Skeletal muscle satellite cell (primary cell): ENCODE measurements around the gene ADGRL3.
"Not testable (repeated sequence)": the region's sequence is repeated elsewhere in the genome, so short reads cannot be mapped to it uniquely, and the experiment has no call there.

Source experiments
- H3K27me3 ChIP-seq: 2 replicates; pipeline ENCODE4 v1.7.0; 2013; ENCODE audit warnings: low read length; ENCODE audit not compliant: control insufficient read depth, insufficient read depth
- H3K36me3 ChIP-seq: 2 replicates; pipeline ENCODE4 v1.7.0; 2013; ENCODE audit warnings: mild to moderate bottlenecking, control low read depth, low read length; ENCODE audit not compliant: insufficient read depth
- H3K4me1 ChIP-seq: 2 replicates; pipeline ENCODE4 v1.7.0; 2013; ENCODE audit warnings: low read length; ENCODE audit not compliant: control insufficient read depth, insufficient read depth
- H3K4me2 ChIP-seq: 2 replicates; pipeline ENCODE4 v1.7.0; 2013; ENCODE audit warnings: mild to moderate bottlenecking, low read length
- H3K4me3 ChIP-seq: 2 replicates; pipeline ENCODE4 v1.7.0; 2013; ENCODE audit warnings: low read length
- H3K9ac ChIP-seq: 2 replicates; pipeline ENCODE4 v1.7.0; 2013; ENCODE audit warnings: mild to moderate bottlenecking, low read depth, low read length, moderate library complexity
- H3K9me3 ChIP-seq: replicated peaks from 2 replicates; pipeline ENCODE4 v1.7.0; 2013; ENCODE audit warnings: mild to moderate bottlenecking, control low read depth, low read length

The ADGRL3 gene

DNA sequence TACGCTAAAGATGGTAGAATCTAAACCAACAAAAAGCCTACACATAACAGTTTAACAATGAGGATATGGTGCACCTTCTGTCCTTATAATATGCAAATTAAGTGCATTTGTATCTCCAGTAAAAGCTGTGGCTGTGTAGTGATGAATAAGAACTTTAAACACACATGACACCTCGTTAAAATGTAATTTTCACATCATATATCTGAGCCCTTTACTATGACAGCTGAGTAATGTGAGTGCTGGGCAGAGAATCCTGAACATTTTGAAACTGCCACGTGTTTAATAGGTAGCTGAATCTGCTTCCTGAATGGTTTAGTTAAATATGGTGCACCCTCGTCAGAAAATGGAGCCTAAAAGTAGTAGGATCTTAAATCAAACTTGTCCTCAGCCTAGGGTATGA, 540.8 kb downstream of the ADGRL3 start:
- H3K27me3 ChIP-seq = no peaks in the 10 kb centered on the region
- H3K4me1 ChIP-seq = no peaks in the 10 kb centered on the region
- no peak overlapping the region for H3K4me2 ChIP-seq
- H3K9me3 ChIP-seq = no peaks in the 10 kb centered on the region
- H3K9ac ChIP-seq = no peak overlapping the region
- H3K4me3 ChIP-seq = no peak overlapping the region
- no peaks in the 10 kb centered on the region for H3K36me3 ChIP-seq

DNA sequence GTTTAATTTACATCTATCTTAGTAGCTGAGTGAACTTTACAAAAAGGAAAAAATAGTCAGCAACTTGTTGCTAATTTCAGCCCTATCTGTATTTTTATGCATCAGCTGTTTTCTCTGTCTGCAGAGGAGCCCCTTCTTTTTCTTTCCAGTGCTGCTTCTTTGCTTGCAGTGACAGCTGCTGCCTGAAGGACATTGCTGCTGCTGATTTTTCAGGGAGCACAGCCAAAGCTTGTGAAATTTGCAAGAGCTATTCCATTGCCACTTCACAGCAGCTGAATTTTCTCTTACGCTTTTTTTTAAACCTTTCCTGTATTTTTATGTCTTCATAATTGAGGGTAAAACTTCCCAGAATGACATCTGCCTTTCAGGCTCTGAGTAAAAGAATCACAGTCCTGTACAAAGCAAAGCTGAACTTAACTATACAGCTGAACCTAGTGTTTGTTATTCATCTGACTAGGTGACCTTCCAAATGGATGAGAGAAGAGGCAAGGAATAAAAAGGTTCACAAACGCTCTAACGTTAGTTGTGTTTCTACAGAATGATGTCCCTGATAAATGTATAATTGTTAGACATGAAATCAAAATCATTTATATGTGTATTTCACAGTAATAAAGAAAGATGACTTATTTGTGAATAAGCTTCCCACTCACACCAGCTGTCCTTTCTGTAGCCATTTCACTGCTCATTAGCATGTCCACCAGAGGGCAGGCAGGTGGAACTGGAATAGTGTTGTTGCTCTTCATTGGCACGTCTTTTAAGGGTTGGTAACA, 541.4 kb downstream of the ADGRL3 start:
- Histone ChIP-seq H3K36me3 (no peaks in the 10 kb centered on the region), H3K4me2 (no peak overlapping the region), H3K9ac (no peak overlapping the region), H3K27me3 (no peaks in the 10 kb centered on the region), H3K9me3 (no peaks in the 10 kb centered on the region), H3K4me3 (no peak overlapping the region), H3K4me1 (no peaks in the 10 kb centered on the region)

DNA sequence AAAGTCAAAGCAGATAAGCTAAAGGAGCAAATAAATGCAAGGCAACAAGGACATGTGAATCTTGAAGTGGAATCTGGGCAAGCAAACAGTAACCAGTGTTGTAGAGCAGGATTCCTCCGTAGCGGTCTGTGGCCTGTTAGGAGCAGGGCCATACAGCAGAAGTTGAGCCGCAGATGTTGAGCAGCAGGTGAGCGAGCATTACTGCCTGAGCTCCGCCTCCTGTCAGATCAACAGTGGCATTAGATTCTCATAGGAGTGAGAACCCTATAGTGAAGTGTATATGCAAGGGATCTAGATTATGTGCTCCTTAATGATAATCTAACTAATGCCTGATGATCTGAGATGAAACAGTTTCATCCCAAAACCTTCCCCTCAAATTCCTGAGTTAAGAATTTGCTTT, 550.7 kb downstream of the ADGRL3 start:
- Histone ChIP-seq H3K36me3 (no peaks in the 10 kb centered on the region), H3K4me1 (no peaks in the 10 kb centered on the region), H3K4me2 (no peak overlapping the region), H3K4me3 (no peak overlapping the region), H3K9me3 (no peaks in the 10 kb centered on the region), H3K9ac (no peak overlapping the region), H3K27me3 (no peaks in the 10 kb centered on the region)

DNA sequence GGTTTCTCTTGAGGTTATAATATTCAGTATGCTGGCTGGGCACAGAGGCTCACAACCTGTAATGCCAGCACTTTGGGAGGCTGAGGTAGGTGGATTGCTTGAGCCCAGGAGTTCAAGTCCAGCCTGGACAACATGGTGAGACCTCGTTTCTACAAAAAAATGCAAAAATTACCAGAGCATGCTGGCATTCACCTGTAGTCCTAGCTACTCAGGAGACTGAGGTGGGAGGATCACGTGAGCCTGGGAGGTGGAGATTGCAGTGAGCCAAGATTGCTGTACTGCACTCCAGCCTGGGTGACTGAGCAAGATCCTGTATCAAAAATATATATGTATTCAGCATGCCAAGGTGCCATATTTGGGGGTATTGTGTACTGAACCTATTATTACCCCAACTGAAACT, 552.5 kb downstream of the ADGRL3 start:
- Histone ChIP-seq H3K4me1 (no peaks in the 10 kb centered on the region), H3K9me3 (no peaks in the 10 kb centered on the region), H3K4me3 (no peak overlapping the region), H3K4me2 (no peak overlapping the region), H3K36me3 (no peaks in the 10 kb centered on the region), H3K27me3 (no peaks in the 10 kb centered on the region), H3K9ac (no peak overlapping the region)

DNA sequence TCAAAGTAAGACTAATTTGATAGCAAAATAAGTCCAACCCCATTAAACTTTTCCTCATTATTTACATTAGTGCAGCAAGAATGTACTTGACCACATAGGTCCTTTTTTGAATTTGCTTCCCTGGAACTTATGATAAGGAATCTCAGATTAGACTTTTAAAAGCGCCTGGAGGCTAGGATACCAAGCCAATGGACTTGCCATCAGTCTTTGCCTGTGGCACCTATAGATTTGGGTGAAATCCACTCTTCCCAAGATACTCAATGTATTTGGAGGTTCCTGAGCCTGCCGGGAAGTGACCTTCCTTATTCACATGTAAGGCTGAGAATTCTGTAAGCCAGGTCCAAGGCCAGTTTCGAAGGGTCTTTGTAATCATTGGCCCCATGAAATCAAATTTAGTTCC, 553.6 kb downstream of the ADGRL3 start:
- Histone ChIP-seq H3K9me3 (no peaks in the 10 kb centered on the region), H3K4me3 (no peak overlapping the region), H3K4me1 (no peaks in the 10 kb centered on the region), H3K9ac (no peak overlapping the region), H3K4me2 (no peak overlapping the region), H3K36me3 (no peaks in the 10 kb centered on the region), H3K27me3 (no peaks in the 10 kb centered on the region)

DNA sequence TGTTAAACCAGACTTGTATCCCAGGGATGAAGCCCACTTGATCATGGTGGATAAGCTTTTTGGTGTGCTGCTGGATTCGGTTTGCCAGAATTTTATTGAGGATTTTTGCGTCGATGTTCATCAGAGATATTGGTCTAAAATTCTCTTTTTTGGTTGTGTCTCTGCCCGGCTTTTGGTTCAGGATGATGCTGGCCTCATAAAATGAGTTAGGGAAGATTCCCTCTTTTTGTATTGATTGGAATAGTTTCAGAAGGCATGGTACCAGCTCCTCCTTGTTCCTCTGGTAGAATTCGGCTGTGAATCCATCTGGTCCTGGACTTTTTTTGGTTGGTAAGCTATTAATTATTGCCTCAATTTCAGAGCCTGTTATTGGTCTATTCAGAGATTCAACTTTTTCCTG, 556.8 kb downstream of the ADGRL3 start:
- H3K4me2 ChIP-seq, H3K4me1 ChIP-seq: not testable (repeated sequence)

DNA sequence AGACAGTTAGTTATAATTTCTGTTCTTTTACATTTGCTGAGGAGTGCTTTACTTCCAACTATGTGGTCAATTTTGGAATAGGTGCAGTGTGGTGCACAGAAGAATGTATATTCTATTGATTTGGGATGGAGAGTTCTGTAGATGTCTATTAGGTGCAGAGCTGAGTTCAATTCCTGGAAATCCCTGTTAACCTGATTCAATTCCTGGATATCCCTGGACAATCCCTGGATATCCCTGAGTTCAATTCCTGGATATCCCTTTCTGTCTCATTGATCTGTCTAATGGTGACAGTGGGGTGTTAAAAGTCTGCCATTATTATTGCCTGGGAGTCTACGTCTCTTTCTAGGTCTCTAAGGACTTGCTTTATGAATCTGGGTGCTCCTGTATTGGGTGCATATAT, 557.9 kb downstream of the ADGRL3 start:
- not testable (repeated sequence) for H3K4me2 ChIP-seq, H3K9me3 ChIP-seq, H3K27me3 ChIP-seq, H3K4me1 ChIP-seq, H3K36me3 ChIP-seq, H3K4me3 ChIP-seq, H3K9ac ChIP-seq

More for the DNA sequence above, 556.8 kb downstream of the ADGRL3 start:
- not testable (repeated sequence) for H3K27me3 ChIP-seq, H3K9ac ChIP-seq, H3K36me3 ChIP-seq, H3K4me3 ChIP-seq, H3K9me3 ChIP-seq

DNA sequence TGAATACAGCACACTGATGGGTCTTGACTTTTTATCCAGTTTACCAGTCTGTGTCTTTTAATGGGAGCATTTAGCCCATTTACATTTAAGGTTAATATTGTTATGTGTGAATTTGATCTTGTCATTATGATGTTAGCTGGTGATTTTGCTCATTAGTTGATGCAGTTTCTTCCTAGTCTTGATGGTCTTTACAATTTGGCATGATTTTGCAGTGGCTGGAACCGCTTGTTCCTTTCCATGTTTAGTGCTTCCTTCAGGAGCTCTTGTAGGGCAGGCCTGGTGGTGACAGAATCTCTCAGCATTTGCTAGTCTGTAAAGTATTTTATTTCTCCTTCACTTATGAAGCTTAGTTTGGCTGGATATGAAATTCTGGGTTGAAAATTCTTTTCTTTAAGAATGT, 558.5 kb downstream of the ADGRL3 start:
- not testable (repeated sequence) for H3K4me2 ChIP-seq, H3K27me3 ChIP-seq, H3K9ac ChIP-seq, H3K4me1 ChIP-seq, H3K9me3 ChIP-seq, H3K36me3 ChIP-seq, H3K4me3 ChIP-seq

DNA sequence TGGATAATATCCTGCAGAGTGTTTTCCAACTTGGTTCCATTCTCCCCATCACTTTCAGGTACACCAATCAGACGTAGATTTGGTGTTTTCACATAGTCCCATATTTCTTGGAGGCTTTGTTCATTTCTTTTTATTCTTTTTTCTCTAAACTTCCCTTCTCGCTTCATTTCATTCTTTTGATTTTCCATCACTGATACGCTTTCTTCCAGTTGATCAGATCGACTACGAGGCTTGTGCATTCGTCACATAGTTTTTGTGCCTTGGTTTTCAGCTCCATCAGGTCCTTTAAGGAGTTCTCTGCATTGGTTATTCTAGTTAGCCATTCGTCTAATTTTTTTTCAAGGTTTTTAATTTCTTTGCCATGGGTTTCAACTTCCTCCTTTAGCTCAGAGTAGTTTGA, 559.1 kb downstream of the ADGRL3 start:
- H3K9ac ChIP-seq, H3K4me3 ChIP-seq, H3K4me1 ChIP-seq, H3K36me3 ChIP-seq, H3K4me2 ChIP-seq, H3K9me3 ChIP-seq, H3K27me3 ChIP-seq: not testable (repeated sequence)

DNA sequence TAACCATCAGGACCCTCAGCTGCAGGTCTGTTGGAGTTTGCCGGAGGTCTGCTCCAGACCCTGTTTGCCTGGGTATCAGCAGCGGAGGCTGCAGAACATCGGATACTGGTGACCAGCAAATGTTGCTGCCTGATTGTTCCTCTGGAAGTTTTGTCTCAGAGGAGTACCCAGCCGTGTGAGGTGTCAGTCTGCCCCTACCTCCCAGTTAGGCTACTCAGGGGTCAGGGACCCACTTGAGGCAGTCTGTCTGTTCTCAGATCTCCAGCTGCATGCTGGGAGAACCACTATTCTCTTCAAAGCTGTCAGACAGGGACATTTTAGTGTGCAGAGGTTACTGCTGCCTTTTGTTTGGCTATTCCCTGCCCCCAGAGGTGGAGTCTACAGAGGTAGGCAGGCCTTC, 559.8 kb downstream of the ADGRL3 start:
- not testable (repeated sequence) for H3K27me3 ChIP-seq, H3K4me1 ChIP-seq, H3K4me3 ChIP-seq, H3K9ac ChIP-seq, H3K4me2 ChIP-seq, H3K36me3 ChIP-seq, H3K9me3 ChIP-seq

DNA sequence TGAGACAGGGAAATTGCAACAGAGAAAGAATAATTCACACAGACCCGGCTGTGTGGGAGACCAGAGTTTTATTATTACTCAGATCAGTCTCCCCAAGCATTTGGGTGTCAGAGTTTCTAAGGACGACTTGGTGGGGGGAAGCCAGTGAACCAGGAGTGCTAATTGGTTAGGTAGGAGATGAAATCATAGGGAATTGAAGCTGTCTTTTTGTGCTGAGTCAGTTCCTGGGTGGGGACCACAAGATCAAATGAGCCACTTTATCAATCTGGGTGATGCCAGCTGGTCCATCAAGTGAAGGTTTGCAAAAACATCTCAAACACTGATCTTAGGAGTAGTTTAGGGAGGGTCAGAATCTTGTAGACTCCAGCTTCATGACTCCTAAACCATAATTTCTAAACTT, 560.7 kb downstream of the ADGRL3 start:
- H3K4me1 ChIP-seq = no peaks in the 10 kb centered on the region
- H3K4me2 ChIP-seq = no peak overlapping the region
- H3K36me3 ChIP-seq = no peaks in the 10 kb centered on the region
- no peaks in the 10 kb centered on the region for H3K9me3 ChIP-seq
- H3K4me3 ChIP-seq = no peak overlapping the region
- no peaks in the 10 kb centered on the region for H3K27me3 ChIP-seq
- H3K9ac ChIP-seq = no peak overlapping the region

DNA sequence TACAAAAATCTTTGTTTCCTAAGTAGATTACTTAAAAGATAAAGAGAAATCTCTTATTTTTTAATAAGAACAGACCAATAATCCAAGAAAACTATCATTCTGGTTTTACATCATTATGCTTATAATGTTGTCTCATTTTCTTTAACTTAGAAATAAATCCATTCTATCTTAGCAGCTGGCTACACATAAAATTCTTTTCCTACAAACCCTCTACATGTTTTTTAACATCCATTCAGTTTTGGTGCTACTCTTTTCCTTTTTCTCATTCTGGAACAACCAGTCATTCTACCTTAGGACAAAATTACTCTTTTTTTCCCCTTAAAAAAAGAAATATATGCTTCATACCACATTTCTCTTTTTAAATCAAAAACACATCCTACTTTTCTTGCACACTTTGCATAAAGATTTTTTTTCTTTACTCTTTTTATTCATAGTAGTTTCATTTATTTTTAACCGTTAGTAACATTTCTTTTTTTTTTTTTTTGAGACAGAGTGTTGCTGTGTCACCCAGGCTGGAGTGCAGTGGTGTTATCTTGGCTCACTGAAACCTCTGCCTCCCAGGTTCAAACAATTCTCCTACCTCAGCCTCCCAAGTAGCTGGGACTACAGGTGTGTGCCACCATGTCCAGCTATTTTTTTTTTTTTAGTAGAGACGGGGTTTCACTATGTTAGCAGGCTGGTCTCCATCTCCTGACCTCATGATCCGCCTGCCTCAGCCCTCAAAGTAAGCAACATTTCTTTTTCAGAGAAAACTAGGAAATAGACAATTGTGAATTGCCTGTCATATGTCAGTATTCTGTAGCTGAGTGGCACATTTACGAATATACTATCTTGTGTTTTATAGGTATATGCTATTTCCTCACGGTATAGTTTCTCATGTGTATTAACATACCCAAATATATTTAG, 562.8 kb downstream of the ADGRL3 start:
- H3K4me2 ChIP-seq = no peak overlapping the region
- no peaks in the 10 kb centered on the region for H3K36me3 ChIP-seq
- no peaks in the 10 kb centered on the region for H3K27me3 ChIP-seq
- no peak overlapping the region for H3K4me3 ChIP-seq
- H3K4me1 ChIP-seq = no peaks in the 10 kb centered on the region
- H3K9ac ChIP-seq = no peak overlapping the region
- no peaks in the 10 kb centered on the region for H3K9me3 ChIP-seq
